ENCODE data around the gene PARD3.
"Not testable (repeated sequence)": the region's sequence is repeated elsewhere in the genome, so short reads cannot be mapped to it uniquely, and the experiment has no call there.

The PARD3 gene

DNA sequence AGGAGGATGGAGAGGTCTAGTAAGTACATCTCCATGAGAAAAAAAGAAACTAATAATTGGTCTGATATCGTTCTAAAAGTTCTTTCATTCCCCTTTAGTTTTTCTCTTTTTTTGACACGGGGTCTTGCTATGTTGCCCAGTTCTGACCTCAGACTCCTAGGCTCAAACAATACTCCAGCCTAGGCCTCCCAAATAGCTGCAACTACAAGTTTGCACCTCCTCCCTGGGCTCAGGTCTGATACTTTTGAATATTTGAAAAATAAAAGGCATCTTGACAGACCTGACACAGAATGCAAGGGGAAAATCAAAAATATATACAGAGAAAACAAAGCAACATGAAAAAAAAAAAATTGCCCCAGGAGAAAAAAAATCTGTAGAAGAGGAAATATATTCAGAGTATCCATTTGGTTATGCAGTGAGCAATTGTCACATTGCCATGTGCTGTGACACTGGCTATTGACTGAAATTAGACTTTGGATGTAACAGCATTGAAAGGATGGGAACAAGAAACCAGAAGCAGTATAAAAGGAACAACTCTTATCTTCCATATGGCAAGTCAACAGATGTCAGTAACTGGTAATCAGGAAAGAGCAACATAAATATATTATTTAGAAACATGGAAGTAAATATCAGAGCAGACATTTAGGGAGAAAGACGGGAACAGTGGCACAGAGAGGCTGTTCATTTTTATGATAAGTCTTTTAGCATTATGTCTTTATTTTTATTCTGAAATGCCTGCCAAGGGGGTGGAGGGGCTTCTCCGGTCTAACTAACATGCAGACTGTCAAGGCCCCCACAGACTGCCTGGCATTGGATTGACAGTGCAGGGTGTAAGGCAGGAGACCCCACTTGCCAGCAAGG, 408.4 kb downstream of the PARD3 start:
- DNase-seq = no peak
- H3K27me3 ChIP-seq (replicated peaks; ENCODE audit: control insufficient read depth, insufficient read depth, low read length, poor library complexity, severe bottlenecking) = no peaks in the 10 kb centered on the region

DNA sequence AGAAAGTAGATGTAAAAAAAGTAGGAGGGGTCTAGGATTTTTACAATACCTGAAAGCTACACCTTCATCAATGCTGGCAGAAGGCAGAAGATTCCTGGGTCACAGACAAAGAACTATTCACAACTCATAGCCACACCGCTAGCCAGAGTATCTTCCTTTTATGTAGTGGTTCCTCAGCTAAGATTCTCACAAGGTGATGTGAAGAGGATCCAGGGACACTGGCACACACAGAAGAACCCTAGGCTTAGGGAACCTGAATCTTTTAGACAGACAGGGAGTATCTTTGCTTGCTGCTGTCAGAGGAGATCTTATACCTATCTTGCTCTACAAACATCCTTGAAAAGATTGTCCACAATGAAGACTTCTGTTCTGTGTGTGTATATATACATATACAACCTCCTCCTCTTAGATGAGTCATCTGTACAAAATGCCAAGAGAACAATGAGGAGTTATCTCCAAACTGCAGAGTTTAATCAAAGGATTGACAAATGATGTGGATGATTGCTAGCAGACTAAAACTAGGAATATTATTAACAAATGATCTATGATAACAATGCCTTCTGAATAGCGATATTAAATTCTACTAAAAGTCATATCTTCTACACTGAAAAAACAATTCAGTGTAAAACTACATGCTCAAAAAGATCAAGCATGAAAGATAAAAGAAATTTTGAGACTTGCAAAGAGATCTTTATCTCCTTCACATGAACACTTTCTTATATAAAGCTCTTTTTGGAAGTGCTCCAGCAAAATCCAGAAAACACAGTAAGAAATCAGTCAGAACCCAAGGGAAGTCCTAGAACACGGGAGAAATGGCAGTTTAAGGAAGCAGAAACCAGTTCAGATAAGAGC, 409.3 kb downstream of the PARD3 start:
- Histone ChIP-seq H3K36me3 (ENCODE audit: control insufficient read depth, insufficient read depth, low read length) (no peaks in the 10 kb centered on the region), H3K4me1 (ENCODE audit: control insufficient read depth, insufficient read depth, low read length, poor library complexity, severe bottlenecking) (no peaks in the 10 kb centered on the region), H3K4me3 (ENCODE audit: insufficient read depth, low read depth, low read length, poor library complexity, severe bottlenecking) (no peak overlapping the region), H3K27me3 (replicated peaks; ENCODE audit: control insufficient read depth, insufficient read depth, low read length, poor library complexity, severe bottlenecking) (no peaks in the 10 kb centered on the region), H3K27ac (ENCODE audit: insufficient read depth, low read length, poor library complexity, severe bottlenecking) (no peak overlapping the region), H3K9me3 (ENCODE audit: control insufficient read depth, low read length) (no peaks in the 10 kb centered on the region)
- no peak for DNase-seq

More for the DNA sequence above, 408.4 kb downstream of the PARD3 start:
- Histone ChIP-seq H3K4me3 (ENCODE audit: insufficient read depth, low read depth, low read length, poor library complexity, severe bottlenecking) (no peak overlapping the region), H3K9me3 (ENCODE audit: control insufficient read depth, low read length) (no peaks in the 10 kb centered on the region), H3K4me1 (ENCODE audit: control insufficient read depth, insufficient read depth, low read length, poor library complexity, severe bottlenecking) (no peaks in the 10 kb centered on the region), H3K36me3 (ENCODE audit: control insufficient read depth, insufficient read depth, low read length) (no peaks in the 10 kb centered on the region), H3K27ac (ENCODE audit: insufficient read depth, low read length, poor library complexity, severe bottlenecking) (no peak overlapping the region)

GRCh38 chr10:34403512-34403911, 411.6 kb downstream of the PARD3 start:
- no peak overlapping the region for H3K27ac ChIP-seq (ENCODE audit: insufficient read depth, low read length, poor library complexity, severe bottlenecking)
- H3K36me3 ChIP-seq (ENCODE audit: control insufficient read depth, insufficient read depth, low read length) = no peaks in the 10 kb centered on the region
- H3K9me3 ChIP-seq (ENCODE audit: control insufficient read depth, low read length) = no peaks in the 10 kb centered on the region
- DNase-seq = no peak
- no peaks in the 10 kb centered on the region for H3K27me3 ChIP-seq (replicated peaks; ENCODE audit: control insufficient read depth, insufficient read depth, low read length, poor library complexity, severe bottlenecking)
- no peak overlapping the region for H3K4me3 ChIP-seq (ENCODE audit: insufficient read depth, low read depth, low read length, poor library complexity, severe bottlenecking)
- H3K4me1 ChIP-seq (ENCODE audit: control insufficient read depth, insufficient read depth, low read length, poor library complexity, severe bottlenecking) = no peaks in the 10 kb centered on the region

GRCh38 chr10:34400075-34400474, 415.0 kb downstream of the PARD3 start:
- Histone ChIP-seq H3K36me3 (ENCODE audit: control insufficient read depth, insufficient read depth, low read length) (no peaks in the 10 kb centered on the region), H3K27me3 (replicated peaks; ENCODE audit: control insufficient read depth, insufficient read depth, low read length, poor library complexity, severe bottlenecking) (no peaks in the 10 kb centered on the region), H3K4me1 (ENCODE audit: control insufficient read depth, insufficient read depth, low read length, poor library complexity, severe bottlenecking) (no peaks in the 10 kb centered on the region), H3K4me3 (ENCODE audit: insufficient read depth, low read depth, low read length, poor library complexity, severe bottlenecking) (no peak overlapping the region), H3K9me3 (ENCODE audit: control insufficient read depth, low read length) (no peaks in the 10 kb centered on the region), H3K27ac (ENCODE audit: insufficient read depth, low read length, poor library complexity, severe bottlenecking) (no peak overlapping the region)
- DNase-seq = no peak

DNA sequence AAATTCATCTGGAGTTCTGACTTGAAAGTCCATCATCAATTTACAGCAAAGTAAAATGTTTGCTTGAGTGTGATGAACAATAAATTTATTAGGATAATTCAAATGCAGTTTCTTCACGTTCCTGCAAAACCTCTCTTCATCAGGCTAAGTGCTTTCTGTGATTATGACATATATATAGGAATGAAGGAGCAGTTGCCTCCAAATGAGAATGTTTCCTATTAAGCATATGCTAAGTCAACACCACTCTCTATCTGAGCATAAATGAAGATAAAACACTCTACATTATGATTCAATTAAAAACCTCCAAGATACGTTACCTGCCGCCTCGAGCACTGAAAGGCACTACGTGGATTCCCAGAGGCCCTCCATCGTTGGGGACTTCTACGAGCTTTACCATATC, 416.1 kb downstream of the PARD3 start:
- H3K4me1 ChIP-seq (ENCODE audit: control insufficient read depth, insufficient read depth, low read length, poor library complexity, severe bottlenecking) = no peaks in the 10 kb centered on the region
- no peak overlapping the region for H3K4me3 ChIP-seq (ENCODE audit: insufficient read depth, low read depth, low read length, poor library complexity, severe bottlenecking)
- no peak overlapping the region for H3K27ac ChIP-seq (ENCODE audit: insufficient read depth, low read length, poor library complexity, severe bottlenecking)
- H3K9me3 ChIP-seq (ENCODE audit: control insufficient read depth, low read length) = no peaks in the 10 kb centered on the region
- no peaks in the 10 kb centered on the region for H3K27me3 ChIP-seq (replicated peaks; ENCODE audit: control insufficient read depth, insufficient read depth, low read length, poor library complexity, severe bottlenecking)
- no peak for DNase-seq
- no peaks in the 10 kb centered on the region for H3K36me3 ChIP-seq (ENCODE audit: control insufficient read depth, insufficient read depth, low read length)

DNA sequence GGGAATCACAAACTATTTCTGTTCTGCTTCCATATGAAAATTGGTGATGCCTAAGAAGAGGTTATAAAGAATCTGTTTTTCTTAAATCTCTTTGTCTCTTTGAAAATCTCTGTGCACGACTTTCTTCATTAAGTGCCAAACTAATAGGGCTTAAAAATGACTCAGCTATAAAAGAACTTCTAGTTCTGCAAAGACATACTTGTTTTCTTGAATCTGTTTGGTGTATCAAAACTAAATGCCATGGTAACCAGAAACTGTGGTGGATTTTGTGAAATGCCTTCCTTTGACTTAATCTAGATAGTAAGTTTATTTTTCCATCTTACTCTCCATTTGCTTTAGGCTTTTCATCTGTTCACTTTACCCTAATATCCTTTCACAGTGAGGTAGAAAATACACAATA, 417.8 kb downstream of the PARD3 start:
- Histone ChIP-seq H3K4me1 (ENCODE audit: control insufficient read depth, insufficient read depth, low read length, poor library complexity, severe bottlenecking) (no peaks in the 10 kb centered on the region), H3K4me3 (ENCODE audit: insufficient read depth, low read depth, low read length, poor library complexity, severe bottlenecking) (no peak overlapping the region), H3K27ac (ENCODE audit: insufficient read depth, low read length, poor library complexity, severe bottlenecking) (no peak overlapping the region), H3K36me3 (ENCODE audit: control insufficient read depth, insufficient read depth, low read length) (no peaks in the 10 kb centered on the region), H3K9me3 (ENCODE audit: control insufficient read depth, low read length) (no peaks in the 10 kb centered on the region), H3K27me3 (replicated peaks; ENCODE audit: control insufficient read depth, insufficient read depth, low read length, poor library complexity, severe bottlenecking) (no peaks in the 10 kb centered on the region)
- DNase-seq = no peak

DNA sequence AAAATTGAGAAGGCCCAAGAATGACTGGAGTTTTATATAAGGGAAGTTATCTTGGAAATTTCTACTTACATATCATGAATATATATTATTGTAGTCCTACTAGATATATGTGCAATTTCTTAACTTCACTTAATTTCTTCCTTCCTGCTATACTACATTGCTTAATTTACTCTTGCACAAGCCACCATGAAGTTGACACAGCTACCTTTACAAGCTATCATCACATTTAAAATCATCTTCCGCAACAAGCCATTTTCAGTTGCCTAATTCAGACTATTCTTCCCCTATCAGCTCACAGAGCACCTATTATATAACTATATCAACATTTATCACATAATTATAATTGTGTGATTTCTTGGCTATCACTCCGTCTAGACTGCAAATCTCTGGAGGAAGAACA, 418.4 kb downstream of the PARD3 start:
- H3K27me3 ChIP-seq (replicated peaks; ENCODE audit: control insufficient read depth, insufficient read depth, low read length, poor library complexity, severe bottlenecking) = no peaks in the 10 kb centered on the region
- no peaks in the 10 kb centered on the region for H3K4me1 ChIP-seq (ENCODE audit: control insufficient read depth, insufficient read depth, low read length, poor library complexity, severe bottlenecking)
- DNase-seq = no peak
- no peaks in the 10 kb centered on the region for H3K9me3 ChIP-seq (ENCODE audit: control insufficient read depth, low read length)
- no peaks in the 10 kb centered on the region for H3K36me3 ChIP-seq (ENCODE audit: control insufficient read depth, insufficient read depth, low read length)
- H3K4me3 ChIP-seq (ENCODE audit: insufficient read depth, low read depth, low read length, poor library complexity, severe bottlenecking) = no peak overlapping the region
- no peak overlapping the region for H3K27ac ChIP-seq (ENCODE audit: insufficient read depth, low read length, poor library complexity, severe bottlenecking)

- no peaks in the 10 kb centered on the region for H3K4me1 ChIP-seq (ENCODE audit: control insufficient read depth, insufficient read depth, low read length, poor library complexity, severe bottlenecking)
- H3K9me3 ChIP-seq (ENCODE audit: control insufficient read depth, low read length) = no peaks in the 10 kb centered on the region
- no peak overlapping the region for H3K4me3 ChIP-seq (ENCODE audit: insufficient read depth, low read depth, low read length, poor library complexity, severe bottlenecking)
Measured at GRCh38 chr10:34392641-34393170, 422.4 kb downstream of the PARD3 start.

GRCh38 chr10:34391168-34391567, 423.9 kb downstream of the PARD3 start:
- H3K9me3 ChIP-seq (ENCODE audit: control insufficient read depth, low read length); H3K4me1 ChIP-seq (ENCODE audit: control insufficient read depth, insufficient read depth, low read length, poor library complexity, severe bottlenecking); H3K4me3 ChIP-seq (ENCODE audit: insufficient read depth, low read depth, low read length, poor library complexity, severe bottlenecking); H3K36me3 ChIP-seq (ENCODE audit: control insufficient read depth, insufficient read depth, low read length); H3K27ac ChIP-seq (ENCODE audit: insufficient read depth, low read length, poor library complexity, severe bottlenecking); DNase-seq; H3K27me3 ChIP-seq (replicated peaks; ENCODE audit: control insufficient read depth, insufficient read depth, low read length, poor library complexity, severe bottlenecking): not testable (repeated sequence)

More at GRCh38 chr10:34392641-34393170, 422.4 kb downstream of the PARD3 start:
- H3K27me3 ChIP-seq (replicated peaks; ENCODE audit: control insufficient read depth, insufficient read depth, low read length, poor library complexity, severe bottlenecking) = no peaks in the 10 kb centered on the region
- no peaks in the 10 kb centered on the region for H3K36me3 ChIP-seq (ENCODE audit: control insufficient read depth, insufficient read depth, low read length)
- DNase-seq = no peak
- no peak overlapping the region for H3K27ac ChIP-seq (ENCODE audit: insufficient read depth, low read length, poor library complexity, severe bottlenecking)

- no peak for DNase-seq
Measured at GRCh38 chr10:34389801-34390200, 425.3 kb downstream of the PARD3 start.

More at GRCh38 chr10:34389801-34390200, 425.3 kb downstream of the PARD3 start:
- H3K27me3 ChIP-seq (replicated peaks; ENCODE audit: control insufficient read depth, insufficient read depth, low read length, poor library complexity, severe bottlenecking) = no peaks in the 10 kb centered on the region
- H3K27ac ChIP-seq (ENCODE audit: insufficient read depth, low read length, poor library complexity, severe bottlenecking) = no peak overlapping the region
- H3K4me1 ChIP-seq (ENCODE audit: control insufficient read depth, insufficient read depth, low read length, poor library complexity, severe bottlenecking) = no peaks in the 10 kb centered on the region
- no peak overlapping the region for H3K4me3 ChIP-seq (ENCODE audit: insufficient read depth, low read depth, low read length, poor library complexity, severe bottlenecking)
- no peaks in the 10 kb centered on the region for H3K36me3 ChIP-seq (ENCODE audit: control insufficient read depth, insufficient read depth, low read length)
- H3K9me3 ChIP-seq (ENCODE audit: control insufficient read depth, low read length) = no peaks in the 10 kb centered on the region
